Endodermal cell (in vitro differentiated cells): ENCODE measurements around the gene ZNF423. TPM values are rescaled to one million over a fixed set of nuclear protein-coding genes. Genes with fewer than 3 reads are reported as not detected.

Experiments
- DNase-seq: peaks from one replicate; pipeline ENCODE4 v3.0.0-alpha.2; 2017
- H3K27ac ChIP-seq: 2 replicates; pipeline ENCODE4 v1.5.1; 2013; ENCODE audit warnings: mild to moderate bottlenecking, low read depth, low read length, moderate library complexity
- H3K27me3 ChIP-seq: 2 replicates; pipeline ENCODE4 v1.6.1; 2013; ENCODE audit warnings: mild to moderate bottlenecking, low read length, moderate library complexity; ENCODE audit not compliant: insufficient read depth, control insufficient read depth, poor library complexity, severe bottlenecking
- H3K36me3 ChIP-seq: 2 replicates; pipeline ENCODE4 v1.7.0; 2013; ENCODE audit warnings: mild to moderate bottlenecking, low read length, moderate library complexity; ENCODE audit not compliant: control insufficient read depth, insufficient read depth
- H3K4me1 ChIP-seq: one replicate; pipeline ENCODE4 v1.7.0; 2013; ENCODE audit warnings: low read length; ENCODE audit not compliant: control insufficient read depth, insufficient read depth
- H3K4me3 ChIP-seq: 2 replicates; pipeline ENCODE4 v1.5.1; 2013; ENCODE audit warnings: mild to moderate bottlenecking, low read length, moderate library complexity
- H3K9ac ChIP-seq: 2 replicates; pipeline ENCODE4 v1.6.1; 2013; ENCODE audit warnings: mild to moderate bottlenecking, low read length, moderate library complexity; ENCODE audit not compliant: poor library complexity, severe bottlenecking; ENCODE audit errors: extremely low read depth
- H3K9me3 ChIP-seq: 2 replicates; pipeline ENCODE4 v1.6.1; 2013; ENCODE audit warnings: mild to moderate bottlenecking, low read length, moderate library complexity; ENCODE audit not compliant: control insufficient read depth
- H3K27ac Mint-ChIP-seq: 2 replicates; pipeline ENCODE4 v1.8.0; 2020; ENCODE audit warnings: mixed read lengths
- H3K27me3 Mint-ChIP-seq: 2 replicates; pipeline ENCODE4 v1.8.0; 2021; ENCODE audit warnings: mild to moderate bottlenecking, mixed read lengths; ENCODE audit not compliant: insufficient read depth
- H3K36me3 Mint-ChIP-seq: 2 replicates; pipeline ENCODE4 v1.8.0; 2020; ENCODE audit warnings: low read depth, mixed read lengths
- H3K4me1 Mint-ChIP-seq: 2 replicates; pipeline ENCODE4 v1.8.0; 2020; ENCODE audit warnings: mixed read lengths
- H3K4me3 Mint-ChIP-seq: 2 replicates; pipeline ENCODE4 v1.8.0; 2020; ENCODE audit warnings: mild to moderate bottlenecking, moderate library complexity, mixed read lengths
- H3K9me3 Mint-ChIP-seq: 2 replicates; pipeline ENCODE4 v1.8.0; 2020; ENCODE audit warnings: mild to moderate bottlenecking, mixed read lengths
- CTCF ChIP-seq: fragments of 200-600 bp; sonication (generic); conservative IDR thresholded peaks from 2 replicates; pipeline ENCODE4 v1.5.0; 2021; ENCODE audit warnings: antibody characterized with exemption, mild to moderate bottlenecking
- WGBS, 2 experiments: methylation state at CpG; one replicate each; pipeline versions ENCODE4 v1.1.5 to v1.1.7; 2013; ENCODE audit warnings: missing lambda C conversion rate in 2 of 2, mixed read lengths in 1 of 2; ENCODE audit not compliant: insufficient coverage in 1 of 2, insufficient read length in 1 of 2; 5-methylcytosine and 5-hydroxymethylcytosine counted together
- total RNA-seq, 2 donors: library from RNA; stranded (reverse); fragmentation: NEBNext Ultra II Directional in 1 of 2; extraction: Animal tissue kit (Norgen Biotek cat#: 25700) in 1 of 2; gene quantifications; 2 replicates in 1 of 2; 3 replicates in 1 of 2; pipeline ENCODE4 v1.2.1, GENCODE V29; 2021

The ZNF423 gene
- total RNA-seq, 2 donors from 2014 or later, result 30.3 to 41.9 TPM

GRCh38 chr16:49844359-49844758, 11.6 kb downstream of the ZNF423 start:
- no peak overlapping the region for H3K27ac Mint-ChIP-seq

GRCh38 chr16:49843758-49844157, 12.2 kb downstream of the ZNF423 start:
- Histone ChIP-seq H3K36me3 (no peaks in the 10 kb centered on the region), H3K9me3 (no peaks in the 10 kb centered on the region), H3K9ac (no peak overlapping the region), H3K27ac (peak overlapping the region; percentile 49), H3K27me3 (no peaks in the 10 kb centered on the region), H3K4me1 (peaks cover 12% of the 10 kb centered on the region), H3K4me3 (no peak overlapping the region)
- no peak for TF ChIP-seq CTCF
- Mint-ChIP-seq H3K4me1 (peaks cover 44% of the 10 kb centered on the region), H3K9me3 (no peaks in the 10 kb centered on the region), H3K27me3 (no peaks in the 10 kb centered on the region), H3K27ac (no peak overlapping the region), H3K4me3 (no peak overlapping the region), H3K36me3 (no peaks in the 10 kb centered on the region)
- no peak for DNase-seq
- WGBS, 2 experiments, result 66 to 71% methylated on average over 2 to 8 of the region's 8 CpGs

More at GRCh38 chr16:49844359-49844758, 11.6 kb downstream of the ZNF423 start:
- no peaks in the 10 kb centered on the region for H3K36me3 ChIP-seq
- Mint-ChIP-seq H3K4me1 (peaks cover 50% of the 10 kb centered on the region), H3K9me3 (no peaks in the 10 kb centered on the region), H3K36me3 (no peaks in the 10 kb centered on the region), H3K4me3 (no peak overlapping the region), H3K27me3 (no peaks in the 10 kb centered on the region)
- peaks cover 12% of the 10 kb centered on the region for H3K4me1 ChIP-seq
- no peaks in the 10 kb centered on the region for H3K9me3 ChIP-seq
- 67 to 78% methylated on average over 5 to 6 of the region's 6 CpGs for WGBS, 2 experiments
- no peak for TF ChIP-seq CTCF
- H3K27me3 ChIP-seq, result no peaks in the 10 kb centered on the region
- no peak for DNase-seq
- H3K27ac ChIP-seq, result peak overlapping the region; percentile 61
- no peak overlapping the region for H3K9ac ChIP-seq
- no peak overlapping the region for H3K4me3 ChIP-seq

GRCh38 chr16:49842972-49843371, 12.9 kb downstream of the ZNF423 start:
- no peak overlapping the region for H3K4me3 ChIP-seq
- peaks cover 12% of the 10 kb centered on the region for H3K4me1 ChIP-seq
- WGBS, 2 experiments, result 92 to 93% methylated on average over 2 to 3 of the region's 4 CpGs
- no peak for TF ChIP-seq CTCF
- no peak overlapping the region for H3K9ac ChIP-seq
- H3K36me3 Mint-ChIP-seq, result no peaks in the 10 kb centered on the region
- no peaks in the 10 kb centered on the region for H3K27me3 Mint-ChIP-seq
- no peak for DNase-seq
- no peaks in the 10 kb centered on the region for H3K27me3 ChIP-seq
- no peaks in the 10 kb centered on the region for H3K9me3 Mint-ChIP-seq
- H3K4me1 Mint-ChIP-seq, result peaks cover 39% of the 10 kb centered on the region
- no peaks in the 10 kb centered on the region for H3K36me3 ChIP-seq
- no peaks in the 10 kb centered on the region for H3K9me3 ChIP-seq
- H3K4me3 Mint-ChIP-seq, result no peak overlapping the region
- H3K27ac ChIP-seq, result no peak overlapping the region
- no peak overlapping the region for H3K27ac Mint-ChIP-seq
